ENCODE data around the gene P2RX2. TPM values are rescaled to one million over a fixed set of nuclear protein-coding genes. Genes with fewer than 3 reads are reported as not detected.
A peak's percentile ranks its signal among the peaks of the same experiment; 100 is the strongest.

Gene P2RX2
- total RNA-seq, 4 donors from 2014 or later, result 0.47 to 3.9 (median 3.3) TPM

- no peak overlapping the region for H3K4me3 ChIP-seq
- H3K36me3 ChIP-seq, result no peaks in the 10 kb centered on the region
- H3K9me3 ChIP-seq, result no peaks in the 10 kb centered on the region
- WGBS, 2 donors (ENCODE audit: low coverage in 1 of 2), result no CpG with 5 or more reads among the region's 18 CpGs
- TF ChIP-seq CTCF (IDR thresholded peaks at IDR 0.05), result no peak
- no peak for TF ChIP-seq POLR2AphosphoS5 (IDR thresholded peaks at IDR 0.05)
- TF ChIP-seq POLR2A (IDR thresholded peaks at IDR 0.05), result no peak
- TF ChIP-seq EP300 (IDR thresholded peaks at IDR 0.05), result no peak
- peak overlapping the region in 1 of 4 donors; percentile 50 for H3K27ac ChIP-seq
- peak; percentile 4 for ATAC-seq
- peaks cover 23% of the 10 kb centered on the region for H3K27me3 ChIP-seq
- H3K4me1 ChIP-seq, result peaks cover 0 to 11% (median 0%) of the 10 kb centered on the region in 3 donors
These were observed 25.1 kb upstream of the P2RX2 start for GRCh38 chr12:132593521-132593920.

- Histone ChIP-seq H3K36me3 (no peaks in the 10 kb centered on the region), H3K27ac (peak overlapping the region in 1 of 4 donors; percentile 50), H3K4me1 (peaks cover 0 to 15% (median 0%) of the 10 kb centered on the region in 3 donors), H3K27me3 (peaks cover 23% of the 10 kb centered on the region), H3K4me3 (no peak overlapping the region), H3K9me3 (no peaks in the 10 kb centered on the region)
- 10 to 29% methylated on average over 6 to 11 of the region's 11 CpGs for WGBS, 2 donors (ENCODE audit: low coverage in 1 of 2)
- peak; percentile 99 for ATAC-seq
- TF ChIP-seq EP300 (IDR thresholded peaks at IDR 0.05) (no peak), POLR2AphosphoS5 (IDR thresholded peaks at IDR 0.05) (no peak), POLR2A (IDR thresholded peaks at IDR 0.05) (no peak), CTCF (IDR thresholded peaks at IDR 0.05) (no peak)
These were observed 24.6 kb upstream of the P2RX2 start for GRCh38 chr12:132593938-132594358.

- TF ChIP-seq POLR2A (IDR thresholded peaks at IDR 0.05), result no peak
- TF ChIP-seq CTCF (IDR thresholded peaks at IDR 0.05), result no peak
- no peak for TF ChIP-seq EP300 (IDR thresholded peaks at IDR 0.05)
- no peak for TF ChIP-seq POLR2AphosphoS5 (IDR thresholded peaks at IDR 0.05)
- ATAC-seq, result no peak
- H3K9me3 ChIP-seq, result no peaks in the 10 kb centered on the region
- no peak overlapping the region for H3K27ac ChIP-seq
- 60 to 68% methylated on average over 4 to 8 of the region's 11 CpGs for WGBS, 2 donors (ENCODE audit: low coverage in 1 of 2)
- H3K36me3 ChIP-seq, result no peaks in the 10 kb centered on the region
- no peak overlapping the region for H3K4me3 ChIP-seq
- peaks cover 23% of the 10 kb centered on the region for H3K27me3 ChIP-seq
- H3K4me1 ChIP-seq, result peaks cover 0 to 22% (median 0%) of the 10 kb centered on the region in 3 donors
These were observed 23.4 kb upstream of the P2RX2 start for GRCh38 chr12:132595183-132595582.

GRCh38 chr12:132596016-132596415 is 22.6 kb upstream of the P2RX2 start:
- Histone ChIP-seq H3K27ac (no peak overlapping the region), H3K27me3 (peaks cover 28% of the 10 kb centered on the region), H3K9me3 (no peaks in the 10 kb centered on the region), H3K36me3 (no peaks in the 10 kb centered on the region), H3K4me3 (no peak overlapping the region), H3K4me1 (peaks cover 0 to 30% (median 5%) of the 10 kb centered on the region in 3 donors)
- no peak for ATAC-seq
- TF ChIP-seq POLR2AphosphoS5 (IDR thresholded peaks at IDR 0.05) (no peak), EP300 (IDR thresholded peaks at IDR 0.05) (no peak), CTCF (IDR thresholded peaks at IDR 0.05) (no peak), POLR2A (IDR thresholded peaks at IDR 0.05) (no peak)
- WGBS, 2 donors (ENCODE audit: low coverage in 1 of 2), result 77 to 80% methylated on average over 1 to 5 of the region's 18 CpGs
